Loucy (cell line): ENCODE measurements around the gene LHPP.

Experiments
- CTCF ChIP-seq: fragments of 200-600 bp; sonication (generic); conservative IDR thresholded peaks from 2 replicates; pipeline ENCODE4 v1.5.1; 2014; ENCODE audit warnings: mild to moderate bottlenecking, antibody characterized with exemption, low read length
- EZH2phosphoT487 ChIP-seq: fragments of 200-600 bp; IDR thresholded peaks from 2 replicates; pipeline ENCODE4 v1.6.1; 2018; ENCODE audit warnings: antibody characterized with exemption, mild to moderate bottlenecking, moderate library complexity, borderline replicate concordance

DNA sequence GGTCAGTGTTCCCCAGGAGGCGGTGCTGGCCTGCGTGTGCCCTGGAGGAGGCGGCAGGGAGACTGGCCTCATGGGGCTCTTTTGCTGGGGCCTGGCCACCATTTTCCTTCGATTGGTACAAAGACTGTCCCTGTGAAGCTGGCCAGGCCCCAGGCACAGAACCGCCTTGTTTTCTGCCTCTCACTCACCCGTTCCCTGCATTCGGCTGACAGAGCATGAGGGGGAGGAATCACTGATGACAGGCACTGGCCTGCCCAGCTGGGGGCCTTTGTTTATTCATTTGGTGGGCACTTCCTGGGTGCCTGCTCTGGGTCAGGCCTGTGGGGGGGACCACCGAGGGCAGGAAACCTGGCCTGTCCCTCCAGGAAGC lies 143.4 kb downstream of the LHPP start:
- TF ChIP-seq CTCF (no peak), EZH2phosphoT487 (no peak)
